SKM-1 (cell line): Measurements from ENCODE around the gene CLDN19.
"Not testable (repeated sequence)": the region's sequence is repeated elsewhere in the genome, so short reads cannot be mapped to it uniquely, and the experiment has no call there.

Source experiments
- DNase-seq: peaks from one replicate; lab custom pipeline; 2025; ENCODE audit not compliant: unreplicated experiment; lab: John Stamatoyannopoulos, UW

The CLDN19 gene

GRCh38 chr1:42740851-42741580, 980 bp upstream of the CLDN19 start:
- no peak for DNase-seq

DNA sequence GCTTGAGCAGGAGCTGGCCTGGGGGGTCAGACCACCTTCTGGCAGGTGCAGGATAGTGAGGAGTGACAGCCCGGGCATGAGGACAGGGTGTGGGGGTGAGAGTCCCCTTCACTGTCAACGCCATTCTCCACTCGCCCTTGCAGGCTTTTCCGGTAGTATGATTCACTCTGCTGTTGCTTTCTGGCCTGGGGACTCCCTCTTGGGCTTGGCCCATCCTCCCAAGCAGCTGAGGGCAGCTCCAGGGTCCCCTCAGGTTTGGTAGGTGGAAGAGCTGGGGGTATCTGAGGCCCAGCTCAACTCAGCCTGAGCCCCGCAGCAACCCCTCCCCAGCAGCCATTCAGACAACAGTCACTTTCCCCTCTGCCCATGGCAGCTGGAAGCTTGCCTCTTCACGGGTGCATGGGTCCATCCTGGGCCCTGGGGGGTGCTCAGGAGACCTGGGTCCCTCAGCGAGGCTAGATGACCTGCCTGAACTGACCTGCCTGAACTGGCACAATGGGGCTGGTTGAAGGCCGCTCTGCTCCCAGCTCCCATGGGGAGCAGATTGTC, 1.3 kb downstream of the CLDN19 start:
- no peak for DNase-seq

GRCh38 chr1:42737986-42738677, 1.9 kb downstream of the CLDN19 start:
- DNase-seq = no peak

DNA sequence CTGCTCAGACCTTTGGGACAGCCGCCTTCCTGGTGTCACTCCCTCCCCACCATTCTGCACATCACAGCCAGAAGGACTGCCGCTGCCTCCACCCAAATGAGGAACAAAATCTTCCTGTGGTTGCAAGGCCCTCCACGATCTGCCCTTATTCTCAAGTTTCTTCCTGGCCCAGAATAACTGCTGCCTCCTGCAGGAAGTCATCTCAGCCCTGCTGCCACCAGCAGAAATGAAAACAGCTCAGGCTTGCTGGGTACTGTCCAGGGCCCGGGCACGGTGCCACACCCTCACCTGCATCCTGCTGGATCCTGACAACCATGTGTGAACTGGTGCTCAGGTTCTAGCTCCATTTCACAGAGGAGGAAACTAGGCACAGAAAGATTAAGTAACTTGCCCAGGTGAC, 2.8 kb downstream of the CLDN19 start:
- peak; percentile 80 for DNase-seq

DNA sequence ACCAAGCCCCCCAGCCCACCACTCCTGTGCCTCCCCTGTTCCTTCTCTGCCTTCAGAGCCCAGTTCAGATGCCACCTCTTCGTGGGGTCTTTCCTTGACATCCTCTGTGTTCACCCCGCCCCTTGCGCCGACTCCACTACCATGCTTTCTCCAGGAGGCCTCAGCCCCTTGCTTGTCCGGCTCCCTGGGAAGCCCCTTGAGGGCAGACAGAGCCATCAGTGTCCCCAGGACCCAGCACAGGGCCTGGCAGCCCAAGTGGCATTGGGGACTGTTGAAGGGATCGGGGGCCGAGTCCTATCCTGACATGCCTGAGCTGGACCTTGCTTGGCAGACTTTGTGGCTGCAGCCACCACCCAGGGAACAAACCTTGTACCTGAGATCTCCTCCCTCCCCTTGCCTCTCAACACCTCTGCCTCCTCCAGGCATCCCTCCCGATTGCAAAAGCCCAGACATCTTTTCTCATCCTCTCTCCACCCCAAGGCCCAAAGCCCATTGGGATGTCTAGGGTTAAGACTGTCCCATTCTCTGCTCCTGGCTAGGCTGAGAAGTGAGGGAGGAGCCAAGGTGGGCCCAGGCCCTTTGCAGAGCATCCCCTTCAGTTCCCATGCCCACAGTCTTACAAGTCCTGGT, 3.4 kb downstream of the CLDN19 start:
- no peak for DNase-seq

GRCh38 chr1:42736152-42736551, 3.9 kb downstream of the CLDN19 start:
- no peak for DNase-seq

- no peak for DNase-seq
Observed at GRCh38 chr1:42735477-42736105, 4.4 kb downstream of the CLDN19 start.

DNA sequence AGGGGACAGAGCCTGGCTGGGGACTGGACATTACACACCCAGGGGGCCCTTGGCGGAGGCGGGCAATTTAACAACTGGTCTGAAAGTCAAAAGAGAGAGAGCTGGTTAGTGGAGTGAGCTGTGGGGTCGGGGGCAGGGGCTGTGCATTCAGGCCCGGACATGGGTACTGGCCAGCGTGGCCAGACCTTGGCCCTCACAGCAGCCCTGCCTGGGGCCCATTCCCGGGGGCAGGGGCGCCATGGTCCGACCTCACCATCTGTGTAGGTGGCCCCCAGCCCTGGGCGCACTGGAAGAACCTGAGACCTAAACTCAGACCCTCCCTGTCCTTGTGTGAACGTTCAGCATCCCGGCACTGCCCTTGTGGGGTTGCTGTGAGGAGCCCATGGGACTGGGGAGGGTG, 5.0 kb downstream of the CLDN19 start:
- no peak for DNase-seq

GRCh38 chr1:42734201-42735035, 5.6 kb downstream of the CLDN19 start:
- no peak for DNase-seq

GRCh38 chr1:42733415-42734200, 6.4 kb downstream of the CLDN19 start:
- DNase-seq = no peak

DNA sequence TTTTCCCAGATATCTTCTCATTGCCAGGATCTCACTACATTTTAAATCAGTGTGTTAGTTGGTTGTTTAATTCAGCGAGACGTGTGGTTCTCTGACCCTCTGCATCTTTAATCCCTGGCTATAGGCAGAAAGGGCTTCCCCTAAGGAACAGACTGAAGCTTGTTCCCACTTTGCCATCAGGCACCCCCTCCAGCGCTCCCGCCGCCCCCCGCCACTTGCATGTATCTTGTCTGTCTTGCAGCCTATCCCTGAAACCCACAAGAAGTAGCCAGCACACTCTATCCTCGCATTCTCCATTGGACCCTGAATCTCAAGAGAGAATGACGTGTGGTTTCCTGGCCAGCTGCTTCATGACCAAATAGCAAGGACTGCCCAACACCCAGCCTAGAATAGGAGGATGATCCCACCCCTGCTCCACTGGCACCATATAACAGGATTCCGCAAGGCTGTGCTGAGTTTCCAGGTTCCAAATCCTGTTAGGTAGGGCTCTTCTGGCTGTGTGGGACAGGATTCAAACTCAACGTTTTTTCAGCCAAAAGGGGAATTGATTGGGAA, 7.8 kb downstream of the CLDN19 start:
- no peak for DNase-seq

DNA sequence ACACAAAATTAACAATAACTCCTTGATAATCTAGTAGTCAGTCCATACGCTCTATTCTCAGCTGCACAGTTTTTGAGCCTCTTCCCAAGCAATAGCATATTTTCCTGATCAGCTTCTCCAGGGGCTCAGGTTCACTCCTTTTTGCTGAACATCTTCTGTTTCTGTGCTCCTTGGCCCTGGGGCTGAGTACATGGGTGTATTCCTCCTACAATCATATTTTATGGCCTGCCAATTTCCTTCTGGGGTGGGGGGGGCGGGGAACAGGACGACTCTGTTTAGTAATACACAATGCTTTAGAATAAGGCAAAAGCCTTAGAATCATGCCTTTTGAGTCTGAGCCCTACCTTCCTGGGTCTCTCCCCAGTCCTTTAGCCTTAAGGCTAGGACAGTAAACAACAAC, 8.5 kb downstream of the CLDN19 start:
- no peak for DNase-seq

- DNase-seq = no peak
Observed at GRCh38 chr1:42730988-42731387, 9.0 kb downstream of the CLDN19 start.

DNA sequence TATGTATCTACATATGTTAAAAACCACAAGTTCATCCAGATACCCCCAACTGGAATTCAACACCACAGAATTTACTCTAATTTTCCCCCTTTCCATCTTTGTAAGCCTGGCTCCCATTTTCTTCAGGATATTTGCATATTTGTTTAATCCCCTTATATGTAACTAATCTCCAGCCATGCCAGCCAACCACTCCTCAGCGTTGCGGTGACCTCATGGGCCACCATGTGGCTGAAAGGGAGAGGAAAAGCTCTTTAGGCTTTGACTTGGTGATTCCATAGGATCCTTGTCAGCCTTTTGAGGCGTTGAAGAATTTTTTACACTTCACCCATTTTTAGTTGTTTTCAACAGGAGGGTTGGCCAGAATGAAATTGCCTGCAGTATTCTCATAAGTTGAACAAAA, 10.0 kb downstream of the CLDN19 start:
- no peak for DNase-seq

GRCh38 chr1:42725820-42726219, 14.2 kb downstream of the CLDN19 start:
- not testable (repeated sequence) for DNase-seq

DNA sequence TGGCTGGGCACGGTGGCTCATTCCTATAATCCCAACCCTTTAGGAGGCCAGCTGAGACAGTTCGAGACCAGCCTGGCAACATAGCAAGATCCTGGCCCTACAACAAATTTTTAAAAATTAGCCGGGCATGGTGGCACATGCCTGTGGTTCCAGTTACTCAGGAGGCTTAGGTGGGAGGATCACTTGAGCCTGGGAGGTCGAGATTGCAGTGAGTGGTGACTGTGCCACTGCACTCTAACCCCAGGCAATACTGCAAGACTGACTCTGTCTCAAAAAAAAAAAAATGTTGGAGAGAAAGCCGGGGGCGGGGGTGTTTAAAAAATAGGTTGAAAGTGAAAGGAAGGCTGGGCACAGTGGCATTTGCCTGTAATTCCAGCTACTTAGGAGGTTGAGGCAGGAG, 16.5 kb downstream of the CLDN19 start:
- no peak for DNase-seq

DNA sequence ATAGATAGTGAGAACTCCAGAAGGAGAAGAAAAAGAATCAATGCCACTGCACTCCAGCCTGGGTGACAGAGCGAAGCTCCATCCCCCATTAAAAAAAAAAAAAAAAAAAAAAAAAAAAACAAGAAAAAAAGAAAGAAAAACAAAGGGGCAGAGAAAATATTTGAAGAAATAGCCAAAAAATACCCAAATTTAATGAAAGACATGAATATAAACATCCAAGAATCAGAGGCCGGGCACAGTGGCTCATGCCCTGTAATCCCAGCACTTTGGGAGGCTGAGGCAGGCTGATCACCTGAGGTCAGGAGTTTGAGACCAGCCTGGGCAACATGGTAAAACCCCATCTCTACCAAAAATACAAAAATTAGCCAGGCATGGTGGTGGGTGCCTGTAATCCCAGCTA, 17.6 kb downstream of the CLDN19 start:
- DNase-seq = not testable (repeated sequence)

- DNase-seq = no peak
Observed at GRCh38 chr1:42721926-42722325, 18.1 kb downstream of the CLDN19 start.

DNA sequence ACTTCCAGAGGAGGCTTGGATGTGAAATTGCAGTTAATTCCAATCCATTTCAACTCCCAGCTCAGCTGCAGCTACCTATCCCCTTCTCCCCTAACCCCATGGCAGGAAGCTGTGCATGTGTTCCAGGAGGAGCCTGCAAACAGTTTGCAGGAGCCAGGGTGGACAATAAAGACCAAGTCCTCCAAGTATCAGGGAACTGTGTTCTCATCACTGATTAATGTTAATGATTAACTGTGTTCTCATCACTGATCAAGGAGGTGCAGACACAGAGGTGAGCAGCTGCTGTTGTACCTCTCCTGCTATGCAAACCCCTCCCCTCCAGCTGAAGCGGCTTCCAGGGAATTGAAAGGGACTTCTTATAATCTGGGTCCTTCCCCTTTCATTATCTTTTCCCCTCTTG, 19.2 kb downstream of the CLDN19 start:
- DNase-seq = no peak

GRCh38 chr1:42714441-42714840, 25.6 kb downstream of the CLDN19 start:
- DNase-seq = not testable (repeated sequence)
